Hindlimb muscle (tissue), 1 donor: ENCODE data around the gene OTUB2. TPM values are rescaled to one million over a fixed set of nuclear protein-coding genes. Genes with fewer than 3 reads are reported as not detected.
A peak's percentile ranks its signal among the peaks of the same experiment; 100 is the strongest.
"Not testable (repeated sequence)": the region's sequence is repeated elsewhere in the genome, so short reads cannot be mapped to it uniquely, and the experiment has no call there.

Experiments
- DNase-seq: peaks from one replicate; pipeline ENCODE4 v3.0.0-alpha.2; 2013
- polyA plus RNA-seq: library from polyadenylated mRNA; unstranded; fragments of 120-200 nt; gene quantifications from one replicate; pipeline ENCODE4 v1.2.1, GENCODE V29; 2013; ENCODE audit not compliant: insufficient read length

Gene OTUB2
- polyA plus RNA-seq, 1 donor: 0.67 TPM

- no peak for DNase-seq
Observed at GRCh38 chr14:94058128-94058673, 32.1 kb downstream of the OTUB2 start.

GRCh38 chr14:94058674-94059138 is 32.6 kb downstream of the OTUB2 start:
- DNase-seq: no peak

DNA sequence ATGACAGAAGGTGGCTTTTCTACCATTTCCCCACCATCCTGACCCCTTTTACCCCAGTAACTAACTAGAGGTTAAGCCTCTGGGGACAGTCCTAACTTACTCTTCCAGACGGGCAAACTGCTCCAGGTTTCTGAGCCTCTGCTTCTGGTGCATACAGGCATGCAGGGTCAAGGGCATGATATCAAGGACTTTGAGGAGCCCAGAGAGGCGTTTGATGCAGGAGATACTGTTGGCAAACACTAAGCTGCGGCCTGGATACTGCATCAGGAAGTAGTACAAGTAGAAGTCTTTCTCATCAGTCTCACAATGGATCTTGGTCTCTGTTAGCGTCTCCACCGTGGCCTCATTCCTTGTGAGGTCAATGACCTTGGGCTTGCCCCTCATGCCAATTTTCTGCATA is 33.9 kb downstream of the OTUB2 start:
- no peak for DNase-seq

DNA sequence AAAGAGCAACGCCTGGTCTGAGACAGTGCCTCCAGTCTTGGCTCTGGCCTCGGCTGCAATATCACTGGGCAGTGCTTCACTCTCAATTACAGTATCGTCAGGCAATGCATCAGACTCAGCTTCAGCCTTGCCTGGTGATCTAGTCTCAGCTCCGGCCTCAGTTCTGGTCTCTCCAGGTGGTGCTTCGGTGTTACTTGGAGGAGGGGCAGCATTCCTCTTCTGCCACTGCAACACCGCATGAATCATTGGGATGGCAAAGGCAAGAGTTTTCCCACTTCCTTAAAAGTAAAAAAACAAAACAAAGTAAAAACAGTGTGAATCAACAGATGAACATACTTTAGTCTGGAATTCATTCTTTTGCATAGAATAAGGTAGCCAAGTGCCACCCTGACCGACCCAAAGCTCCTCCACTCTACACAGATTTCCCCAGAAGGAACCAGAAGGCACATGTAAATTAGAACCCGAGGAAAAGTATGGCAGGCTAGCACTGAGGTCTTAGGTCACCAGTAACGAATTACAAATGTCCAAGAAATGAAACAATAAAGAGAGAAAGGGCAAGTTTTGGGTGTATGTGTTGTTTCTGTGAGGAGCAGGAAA is 36.3 kb downstream of the OTUB2 start:
- no peak for DNase-seq

DNA sequence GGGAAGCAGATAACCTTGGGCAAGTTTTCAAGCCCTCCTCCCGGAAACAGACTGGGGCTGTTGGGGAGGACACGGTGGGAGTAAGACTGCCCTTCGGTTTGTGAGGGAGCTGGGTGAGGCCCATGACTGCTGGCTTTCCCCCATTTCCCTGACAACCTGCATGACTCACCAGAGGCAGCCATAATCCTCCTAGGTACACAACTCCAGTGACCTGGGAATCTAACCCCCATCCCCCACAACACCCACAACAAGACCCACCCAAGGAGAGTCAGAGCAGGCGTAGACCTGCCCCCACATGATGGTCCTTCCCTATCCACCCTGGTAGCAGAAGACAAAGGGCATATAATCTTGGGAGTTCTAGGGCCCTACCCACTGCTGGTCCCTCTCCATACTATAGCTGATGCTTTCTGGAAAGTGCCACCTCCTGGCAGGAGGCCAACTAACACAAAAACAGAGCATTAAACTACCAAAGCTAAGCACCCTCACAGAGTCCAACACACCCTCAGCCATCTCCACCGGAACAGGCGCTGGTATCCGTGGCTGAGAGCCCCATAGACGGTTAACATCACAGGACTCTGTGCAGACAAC is 40.0 kb downstream of the OTUB2 start:
- DNase-seq: no peak

GRCh38 chr14:94072076-94072475 is 45.9 kb downstream of the OTUB2 start:
- DNase-seq: not testable (repeated sequence)

DNA sequence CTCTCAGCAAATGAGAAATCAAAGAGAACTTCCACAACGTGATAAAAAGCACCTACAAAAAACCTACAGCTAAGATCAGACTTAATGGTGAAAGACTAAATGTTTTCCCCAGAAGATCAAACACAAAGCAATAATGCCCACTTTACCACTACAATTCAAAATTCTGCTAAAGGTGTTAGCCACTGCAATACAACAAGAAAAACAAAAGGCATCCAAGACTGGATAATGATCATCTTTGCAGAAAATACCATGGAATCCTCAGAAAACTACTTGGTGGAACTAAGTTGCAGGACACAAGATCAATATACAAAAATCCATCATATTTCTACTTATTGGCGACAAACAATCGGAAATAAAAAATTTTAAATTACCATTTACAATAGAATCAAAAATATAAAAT is 48.4 kb downstream of the OTUB2 start:
- no peak for DNase-seq

- DNase-seq: no peak
Observed at GRCh38 chr14:94075008-94075407, 48.9 kb downstream of the OTUB2 start.

DNA sequence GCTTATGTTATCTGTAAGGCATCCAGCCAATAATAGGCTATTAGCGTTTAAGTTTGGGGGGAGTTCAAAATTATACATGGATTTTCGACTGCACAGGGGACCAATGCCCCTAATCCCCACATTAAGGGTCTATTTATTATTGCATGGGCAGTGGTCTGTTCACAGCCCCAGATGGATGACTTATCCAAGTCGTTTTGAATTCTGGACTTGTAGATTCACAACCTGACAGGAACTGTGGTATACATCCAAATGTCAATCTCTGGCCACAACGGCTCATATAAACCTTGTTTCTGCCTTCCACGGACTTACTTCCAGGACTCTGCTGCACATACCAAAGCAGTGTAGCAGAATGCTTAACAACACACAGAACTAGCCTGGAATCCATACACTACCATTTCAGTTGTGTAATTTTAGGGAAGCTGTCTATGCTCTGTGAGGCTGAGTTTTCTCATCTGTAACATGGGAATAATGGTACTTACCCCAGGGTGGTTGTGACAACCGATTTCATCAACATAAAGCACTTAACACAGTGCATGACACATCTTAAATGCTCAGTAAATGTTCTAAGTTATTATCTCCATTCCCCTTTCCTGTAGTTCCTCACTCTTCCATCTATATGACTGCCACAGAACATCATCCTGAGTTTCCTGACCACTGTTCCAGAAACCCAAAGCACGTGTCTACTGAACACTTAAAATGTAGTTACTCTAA is 51.1 kb downstream of the OTUB2 start:
- no peak for DNase-seq

- DNase-seq: no peak
Observed at GRCh38 chr14:94077823-94078222, 51.7 kb downstream of the OTUB2 start.

GRCh38 chr14:94079891-94080620 is 53.9 kb downstream of the OTUB2 start:
- peak; percentile 12 for DNase-seq

DNA sequence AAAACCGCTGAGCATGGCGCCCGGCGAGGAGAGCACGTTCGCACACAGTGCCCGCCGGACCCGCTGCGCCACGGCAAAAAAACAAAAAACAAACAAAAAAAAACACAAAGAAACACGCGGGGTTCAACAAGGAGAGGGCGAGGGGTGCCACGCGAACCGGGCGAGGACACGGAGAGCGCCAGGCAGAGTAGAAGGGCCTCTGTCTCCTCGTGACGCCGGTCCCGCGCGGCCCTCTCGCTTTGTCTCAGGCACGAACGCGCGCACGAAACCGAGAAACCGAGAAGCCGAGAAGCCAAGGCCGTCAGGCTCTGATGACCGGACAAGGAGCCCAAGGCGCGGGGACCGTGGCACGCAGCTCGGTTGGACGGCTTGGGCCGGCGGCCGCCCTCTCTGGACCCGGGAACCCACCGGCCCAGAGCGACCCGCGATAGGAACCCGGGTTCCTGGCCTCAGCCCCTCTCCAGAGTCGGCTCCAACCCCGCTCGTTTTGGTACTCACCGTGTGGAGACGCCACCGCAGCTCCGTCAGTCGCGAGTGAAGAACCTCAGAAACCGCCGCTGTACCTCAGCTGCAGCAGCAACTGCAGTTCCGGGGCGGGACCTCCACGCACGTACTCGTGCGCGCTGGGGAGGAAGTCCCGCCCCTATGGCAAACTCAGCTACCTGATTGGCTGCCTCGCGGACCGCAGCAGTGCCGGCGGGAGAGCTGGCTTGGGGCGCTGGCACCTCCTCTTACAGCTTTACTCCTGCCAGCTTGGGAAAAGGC is 54.7 kb downstream of the OTUB2 start, which contains the start of the genes DDX24 and IFI27L1:
DDX24 (minus strand) TSS at position 582 of the 765 bp plus-strand sequence. CDS start 1,460 bp downstream, outside the sequence.
IFI27L1 (plus strand) TSS at position 690 of the 765 bp plus-strand sequence. CDS start 15,628 bp downstream, outside the sequence.
- DNase-seq: peak; percentile 97

GRCh38 chr14:94081386-94081820 is 55.3 kb downstream of the OTUB2 start:
- DNase-seq: no peak

GRCh38 chr14:94087891-94088290 is 61.8 kb downstream of the OTUB2 start:
- DNase-seq: no peak

DNA sequence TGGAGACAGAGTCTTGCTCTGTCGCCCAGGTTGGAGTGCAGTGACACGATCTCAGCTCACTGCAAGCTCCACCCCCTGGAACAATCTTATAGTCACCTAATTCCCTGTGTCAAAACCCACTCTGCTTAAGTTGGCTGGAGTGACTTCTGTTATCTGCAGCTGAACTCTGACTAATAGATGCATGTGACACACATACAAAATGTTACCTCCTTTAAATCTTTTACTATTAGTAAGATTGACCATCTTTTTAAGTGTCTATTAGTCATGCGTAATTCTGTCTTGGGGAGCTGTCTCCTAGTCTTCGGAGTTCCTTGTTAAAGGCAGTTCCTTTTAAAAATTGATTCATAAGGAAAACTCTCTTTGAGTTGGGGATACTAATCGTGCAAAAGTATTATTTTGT is 62.4 kb downstream of the OTUB2 start:
- no peak for DNase-seq

DNA sequence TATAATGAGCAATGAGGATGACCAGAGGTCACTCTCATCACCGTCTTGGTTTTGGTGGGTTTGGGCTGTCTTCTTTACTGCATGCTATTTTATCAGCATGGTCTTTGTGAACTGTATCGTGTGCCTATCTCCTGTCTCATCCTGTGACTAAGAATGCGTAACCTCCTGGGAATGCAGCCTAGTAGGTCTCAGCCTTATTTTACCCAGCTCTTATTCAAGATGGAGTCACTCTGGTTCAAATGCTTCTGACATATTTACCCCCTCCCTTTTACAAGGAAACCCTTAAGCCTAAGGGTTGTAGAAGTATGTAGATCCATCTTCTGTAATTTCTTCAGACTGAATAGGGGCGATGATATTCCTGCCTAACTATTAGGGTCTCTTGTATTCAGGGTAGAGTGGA is 63.3 kb downstream of the OTUB2 start:
- DNase-seq: no peak

GRCh38 chr14:94093418-94093817 is 67.3 kb downstream of the OTUB2 start:
- DNase-seq: no peak

- no peak for DNase-seq
Observed at GRCh38 chr14:94097091-94097490, 71.0 kb downstream of the OTUB2 start.
